Panc1 (cell line): ENCODE results near the gene ANKLE1.

ENCODE experiments used
- POLR2AphosphoS5 ChIP-seq: IDR thresholded peaks from 2 replicates; pipeline ENCODE4 v1.6.1; 2012; ENCODE audit warnings: mild to moderate bottlenecking, low read depth, low read length, moderate library complexity
- TF ChIP-seq, protein P1 (sequence below): fragments of 450-650 bp; IDR thresholded peaks from 2 replicates; pipeline ENCODE4 v1.5.1; 2017; ENCODE audit warnings: mild to moderate bottlenecking
- TF ChIP-seq, protein P2 (sequence below), 2 experiments: IDR thresholded peaks; 2 replicates each; pipeline ENCODE4 v1.6.1; 2011 to 2012; ENCODE audit warnings: low read depth in 2 of 2, control low read depth in 1 of 2, low read length in 1 of 2, mild to moderate bottlenecking in 1 of 2, moderate library complexity in 1 of 2; ENCODE audit not compliant: insufficient read depth in 1 of 2

DNA sequence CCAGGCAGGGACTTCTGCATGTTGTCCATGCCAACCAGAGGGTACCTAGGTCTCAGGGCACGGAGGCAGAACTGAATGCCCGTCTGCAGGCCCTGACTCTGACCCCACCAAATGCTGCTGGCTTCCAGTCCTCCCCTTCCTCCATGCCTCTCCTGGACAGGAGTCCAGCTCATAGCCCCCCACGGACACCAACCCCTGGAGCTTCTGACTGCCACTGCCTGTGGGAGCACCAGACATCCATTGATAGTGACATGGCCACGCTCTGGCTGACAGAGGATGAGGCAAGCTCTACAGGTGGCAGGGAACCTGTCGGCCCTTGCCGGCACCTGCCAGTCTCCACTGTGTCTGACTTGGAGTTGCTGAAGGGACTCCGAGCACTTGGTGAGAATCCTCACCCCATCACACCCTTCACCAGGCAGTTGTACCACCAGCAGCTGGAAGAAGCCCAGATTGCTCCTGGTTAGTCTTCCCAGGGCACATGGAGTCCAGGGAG, 1.8 kb downstream of the ANKLE1 start:
- TF ChIP-seq, protein P1, sequence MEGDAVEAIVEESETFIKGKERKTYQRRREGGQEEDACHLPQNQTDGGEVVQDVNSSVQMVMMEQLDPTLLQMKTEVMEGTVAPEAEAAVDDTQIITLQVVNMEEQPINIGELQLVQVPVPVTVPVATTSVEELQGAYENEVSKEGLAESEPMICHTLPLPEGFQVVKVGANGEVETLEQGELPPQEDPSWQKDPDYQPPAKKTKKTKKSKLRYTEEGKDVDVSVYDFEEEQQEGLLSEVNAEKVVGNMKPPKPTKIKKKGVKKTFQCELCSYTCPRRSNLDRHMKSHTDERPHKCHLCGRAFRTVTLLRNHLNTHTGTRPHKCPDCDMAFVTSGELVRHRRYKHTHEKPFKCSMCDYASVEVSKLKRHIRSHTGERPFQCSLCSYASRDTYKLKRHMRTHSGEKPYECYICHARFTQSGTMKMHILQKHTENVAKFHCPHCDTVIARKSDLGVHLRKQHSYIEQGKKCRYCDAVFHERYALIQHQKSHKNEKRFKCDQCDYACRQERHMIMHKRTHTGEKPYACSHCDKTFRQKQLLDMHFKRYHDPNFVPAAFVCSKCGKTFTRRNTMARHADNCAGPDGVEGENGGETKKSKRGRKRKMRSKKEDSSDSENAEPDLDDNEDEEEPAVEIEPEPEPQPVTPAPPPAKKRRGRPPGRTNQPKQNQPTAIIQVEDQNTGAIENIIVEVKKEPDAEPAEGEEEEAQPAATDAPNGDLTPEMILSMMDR, result no peak
- TF ChIP-seq, protein P2, sequence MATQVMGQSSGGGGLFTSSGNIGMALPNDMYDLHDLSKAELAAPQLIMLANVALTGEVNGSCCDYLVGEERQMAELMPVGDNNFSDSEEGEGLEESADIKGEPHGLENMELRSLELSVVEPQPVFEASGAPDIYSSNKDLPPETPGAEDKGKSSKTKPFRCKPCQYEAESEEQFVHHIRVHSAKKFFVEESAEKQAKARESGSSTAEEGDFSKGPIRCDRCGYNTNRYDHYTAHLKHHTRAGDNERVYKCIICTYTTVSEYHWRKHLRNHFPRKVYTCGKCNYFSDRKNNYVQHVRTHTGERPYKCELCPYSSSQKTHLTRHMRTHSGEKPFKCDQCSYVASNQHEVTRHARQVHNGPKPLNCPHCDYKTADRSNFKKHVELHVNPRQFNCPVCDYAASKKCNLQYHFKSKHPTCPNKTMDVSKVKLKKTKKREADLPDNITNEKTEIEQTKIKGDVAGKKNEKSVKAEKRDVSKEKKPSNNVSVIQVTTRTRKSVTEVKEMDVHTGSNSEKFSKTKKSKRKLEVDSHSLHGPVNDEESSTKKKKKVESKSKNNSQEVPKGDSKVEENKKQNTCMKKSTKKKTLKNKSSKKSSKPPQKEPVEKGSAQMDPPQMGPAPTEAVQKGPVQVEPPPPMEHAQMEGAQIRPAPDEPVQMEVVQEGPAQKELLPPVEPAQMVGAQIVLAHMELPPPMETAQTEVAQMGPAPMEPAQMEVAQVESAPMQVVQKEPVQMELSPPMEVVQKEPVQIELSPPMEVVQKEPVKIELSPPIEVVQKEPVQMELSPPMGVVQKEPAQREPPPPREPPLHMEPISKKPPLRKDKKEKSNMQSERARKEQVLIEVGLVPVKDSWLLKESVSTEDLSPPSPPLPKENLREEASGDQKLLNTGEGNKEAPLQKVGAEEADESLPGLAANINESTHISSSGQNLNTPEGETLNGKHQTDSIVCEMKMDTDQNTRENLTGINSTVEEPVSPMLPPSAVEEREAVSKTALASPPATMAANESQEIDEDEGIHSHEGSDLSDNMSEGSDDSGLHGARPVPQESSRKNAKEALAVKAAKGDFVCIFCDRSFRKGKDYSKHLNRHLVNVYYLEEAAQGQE (IDR thresholded peaks at IDR 0.05; ENCODE audit: insufficient read depth in 1 of 2, low read depth in 2 of 2, low read length in 1 of 2), result no peak
- TF ChIP-seq POLR2AphosphoS5, result no peak
